HG03280 (cell line): ENCODE data around the gene RTN4R.
"Not testable (repeated sequence)": the region's sequence is repeated elsewhere in the genome, so short reads cannot be mapped to it uniquely, and the experiment has no call there.

Experiments
- ATAC-seq: cut with Tn5 transposase; IDR thresholded peaks from one replicate; pipeline ENCODE4 v1.9.1; 2021; ENCODE audit warnings: mild to moderate bottlenecking, moderate library complexity; ENCODE audit not compliant: unreplicated experiment

RTN4R gene

DNA sequence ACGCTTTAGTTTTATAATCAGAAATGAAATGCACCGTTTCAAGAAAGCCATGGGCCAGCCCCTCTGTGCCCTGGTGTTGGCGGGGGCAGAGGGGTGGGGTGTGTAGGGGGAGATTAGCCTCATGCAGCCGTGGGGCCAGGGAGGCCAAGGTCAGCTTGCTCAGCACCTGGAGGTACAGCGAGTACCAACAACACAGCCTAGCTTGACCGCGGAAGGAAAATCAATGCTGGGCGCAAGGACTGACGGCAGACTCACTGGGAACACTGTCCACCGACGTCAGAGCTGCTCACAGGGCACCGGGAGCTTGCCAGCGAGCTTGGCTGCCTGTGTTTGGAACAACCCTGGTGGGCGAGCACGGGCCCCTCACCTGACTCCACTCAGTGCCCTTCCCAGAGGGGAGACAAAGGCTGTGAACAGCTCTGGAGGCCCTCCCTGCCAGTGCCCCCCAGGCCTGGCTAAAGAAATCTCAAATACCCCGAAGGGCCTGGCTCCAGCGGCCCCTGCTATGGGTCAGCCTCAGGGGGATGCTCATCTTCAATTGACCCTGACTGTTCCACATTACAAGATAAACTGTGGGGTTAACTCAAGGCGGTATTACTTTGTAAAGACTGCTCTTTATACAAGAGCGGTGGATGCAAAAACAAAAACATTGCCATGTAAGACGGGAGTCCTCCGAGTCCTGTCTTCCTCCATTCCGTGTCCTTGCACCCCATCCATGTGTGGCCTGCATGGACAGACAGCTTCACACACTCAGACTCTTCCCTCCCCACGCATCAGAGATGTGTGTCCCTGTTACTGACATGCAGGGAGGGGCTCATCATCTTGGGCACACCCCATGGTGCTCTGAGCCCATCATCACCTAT, 21.3 kb upstream of the RTN4R start:
- not testable (repeated sequence) for ATAC-seq

GRCh38 chr22:20286784-20287423, 18.8 kb upstream of the RTN4R start:
- ATAC-seq = not testable (repeated sequence)

- ATAC-seq = not testable (repeated sequence)
Observed at GRCh38 chr22:20286312-20286660, 18.2 kb upstream of the RTN4R start.

- not testable (repeated sequence) for ATAC-seq
Observed at GRCh38 chr22:20285473-20286311, 17.6 kb upstream of the RTN4R start.

- ATAC-seq = no peak
Observed at GRCh38 chr22:20284471-20285086, 16.5 kb upstream of the RTN4R start.

GRCh38 chr22:20283674-20284066, 15.6 kb upstream of the RTN4R start:
- ATAC-seq = no peak

DNA sequence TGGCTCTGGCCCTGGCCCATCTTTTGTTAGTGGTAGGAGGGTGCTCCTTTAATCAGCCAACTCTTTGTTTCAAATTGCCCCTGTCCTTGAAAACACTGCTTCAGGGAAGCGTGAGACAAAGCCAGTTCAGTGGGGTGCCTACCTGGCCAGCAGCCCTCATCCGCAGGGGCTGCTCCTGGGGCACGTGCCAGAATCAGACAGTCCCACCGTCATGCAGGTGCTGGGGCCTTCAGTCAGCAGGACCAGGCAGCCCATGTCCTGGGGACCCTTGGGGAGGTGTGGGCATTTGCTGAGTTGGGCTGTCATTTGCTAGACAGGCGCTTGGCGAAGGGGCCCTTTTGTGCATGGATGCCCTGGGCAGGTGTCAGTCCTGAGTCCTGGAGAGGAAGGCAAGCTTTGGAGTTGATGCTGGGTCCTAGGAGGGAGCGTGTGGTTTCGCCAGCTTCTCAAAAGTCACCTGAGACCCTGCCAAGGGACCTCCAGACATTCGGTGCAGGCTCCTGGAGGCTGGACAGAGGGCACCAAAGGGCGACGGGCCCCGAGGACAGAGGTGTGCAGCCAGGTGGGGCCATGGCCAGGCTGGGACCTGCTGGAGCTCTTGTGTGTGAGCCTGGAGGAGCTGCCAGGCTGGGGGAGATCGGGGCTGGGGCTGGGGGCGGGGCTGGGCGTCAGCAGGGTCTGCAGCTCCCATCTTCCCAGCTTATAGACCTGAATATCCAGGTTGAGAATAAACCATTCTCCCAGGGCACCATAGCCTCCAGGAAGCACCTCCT, 15.0 kb upstream of the RTN4R start:
- ATAC-seq = no peak

DNA sequence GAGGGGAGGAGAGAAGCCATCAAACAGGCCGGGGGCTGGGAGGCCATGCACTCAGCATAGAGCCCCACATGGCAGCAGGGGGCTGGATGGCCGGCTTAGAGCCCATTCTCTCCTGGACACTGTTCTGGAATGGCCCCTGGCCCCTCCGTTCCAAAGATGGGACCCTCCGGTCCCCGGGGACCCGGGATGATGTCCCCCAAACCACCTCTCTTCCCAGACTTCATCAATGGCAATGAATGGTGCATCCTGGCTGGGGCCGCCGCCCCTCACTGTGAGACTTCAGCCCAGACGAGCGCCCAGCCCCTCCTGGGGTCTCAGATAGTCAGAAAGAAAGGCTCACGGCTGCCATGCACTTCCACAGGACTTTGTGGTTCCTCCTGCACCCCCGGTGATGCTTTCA, 13.8 kb upstream of the RTN4R start:
- ATAC-seq = no peak

GRCh38 chr22:20281473-20281872, 13.4 kb upstream of the RTN4R start:
- not testable (repeated sequence) for ATAC-seq

DNA sequence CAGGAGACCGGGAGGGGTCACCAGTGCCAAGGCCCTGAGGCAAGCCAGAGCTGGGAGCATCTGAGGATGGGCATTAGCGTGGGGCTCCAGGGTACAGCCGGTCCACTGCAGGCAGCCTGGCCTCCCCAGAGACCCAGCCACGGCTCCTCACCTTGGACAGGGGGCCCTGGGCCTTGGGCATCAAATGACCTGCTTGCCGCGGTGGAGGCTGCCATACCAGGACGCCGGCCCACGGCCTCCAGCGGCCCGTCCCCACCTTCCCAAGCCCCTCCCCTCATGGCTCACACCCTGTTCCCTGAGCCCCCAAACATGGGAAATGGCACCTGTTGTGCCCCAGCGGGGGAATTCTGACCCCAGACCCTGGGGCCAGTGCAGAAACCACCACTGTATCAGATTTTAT, 12.7 kb upstream of the RTN4R start:
- no peak for ATAC-seq

GRCh38 chr22:20280163-20280562, 12.0 kb upstream of the RTN4R start:
- not testable (repeated sequence) for ATAC-seq

GRCh38 chr22:20279662-20280134, 11.6 kb upstream of the RTN4R start:
- no peak for ATAC-seq

- not testable (repeated sequence) for ATAC-seq
Observed at GRCh38 chr22:20278726-20279490, 10.8 kb upstream of the RTN4R start.

DNA sequence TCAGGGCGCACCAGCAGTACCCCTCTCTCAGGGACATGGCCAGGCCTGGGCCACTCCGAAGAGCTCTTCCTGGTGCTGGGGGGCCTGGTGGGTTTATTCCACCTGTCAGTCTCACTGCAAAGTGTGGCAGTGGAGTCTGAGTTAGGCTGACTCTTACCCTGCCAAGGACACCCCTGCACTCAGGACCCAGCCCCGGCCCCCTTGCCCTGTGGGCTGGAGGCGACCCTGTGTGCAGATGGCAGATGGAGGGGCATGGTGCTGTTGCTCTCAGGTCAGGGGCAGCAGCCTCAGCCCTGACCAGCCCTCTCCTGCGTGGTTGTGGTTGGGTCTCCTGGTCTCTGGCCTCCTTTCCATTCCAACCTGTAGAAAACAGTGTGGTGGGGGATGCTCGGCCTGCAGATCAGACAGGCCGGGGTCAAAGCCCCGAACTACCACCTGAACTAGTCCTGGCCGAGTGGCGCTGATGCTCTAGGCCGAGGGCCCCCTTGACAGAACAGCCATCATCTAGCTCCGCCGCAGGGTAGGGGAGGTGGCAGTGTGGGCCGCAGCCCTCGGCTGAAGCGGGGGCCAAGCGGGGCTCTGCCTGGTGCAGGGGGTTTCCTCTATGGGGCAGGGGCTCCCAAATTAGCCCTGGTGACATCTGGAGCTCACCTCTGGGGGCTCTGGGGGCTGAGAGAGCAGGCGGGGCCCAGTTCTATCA, 10.0 kb upstream of the RTN4R start:
- not testable (repeated sequence) for ATAC-seq

DNA sequence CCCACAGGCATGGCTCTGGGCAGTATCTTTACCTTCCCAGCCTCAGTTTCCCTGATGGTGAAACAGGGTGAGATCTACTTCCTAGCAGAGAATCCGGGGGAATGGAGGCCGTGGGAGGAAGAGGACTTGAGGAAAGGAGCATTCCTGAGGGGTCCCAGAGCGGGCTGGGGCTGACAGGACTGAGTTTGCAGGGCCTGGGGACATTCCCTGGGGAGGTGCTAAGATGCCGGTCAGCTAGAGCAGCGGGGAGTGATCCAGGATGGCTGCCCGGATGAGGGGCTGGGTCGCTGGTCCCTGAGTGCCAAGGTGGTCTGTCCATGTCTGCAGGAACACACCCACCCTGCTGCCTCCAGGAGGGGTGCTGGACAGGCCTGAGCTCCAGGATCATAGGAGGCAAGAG, 8.3 kb upstream of the RTN4R start:
- no peak for ATAC-seq

GRCh38 chr22:20275836-20276235, 7.7 kb upstream of the RTN4R start:
- no peak for ATAC-seq

GRCh38 chr22:20275325-20275724, 7.2 kb upstream of the RTN4R start:
- ATAC-seq = not testable (repeated sequence)

- not testable (repeated sequence) for ATAC-seq
Observed at GRCh38 chr22:20274374-20274773, 6.3 kb upstream of the RTN4R start.

- no peak for ATAC-seq
Observed at GRCh38 chr22:20273758-20274181, 5.7 kb upstream of the RTN4R start.
